Neural cell (in vitro differentiated cells): Measurements from ENCODE around the gene TMEM220. TPM values are rescaled to one million over a fixed set of nuclear protein-coding genes. Genes with fewer than 3 reads are reported as not detected.

ENCODE experiments used
- H2AFZ ChIP-seq: fragments of 200-600, 300-800 bp; sonication (generic), shearing (Covaris generic); 2 replicates; pipeline ENCODE4 v1.6.0; 2014; ENCODE audit warnings: low read depth, mild to moderate bottlenecking, antibody characterized with exemption, low read length, moderate library complexity
- H3F3A ChIP-seq: fragments of 200-600 bp; shearing (Covaris generic); 2 replicates; pipeline ENCODE4 v1.6.1; 2016; ENCODE audit warnings: mild to moderate bottlenecking, moderate library complexity, mixed read lengths, antibody characterized with exemption, low read length; ENCODE audit not compliant: insufficient read depth, poor library complexity, severe bottlenecking
- H3K27ac ChIP-seq: fragments of 200-600, 300-800 bp; sonication (generic), shearing (Covaris generic); 2 replicates; pipeline ENCODE4 v1.5.1; 2014; ENCODE audit warnings: mild to moderate bottlenecking, low read length, moderate library complexity
- H3K27me3 ChIP-seq: fragments of 300-800, 200-600 bp; sonication (generic), shearing (Covaris generic); 2 replicates; pipeline ENCODE4 v1.6.0; 2014; ENCODE audit warnings: mild to moderate bottlenecking, low read depth, low read length, moderate library complexity; ENCODE audit not compliant: insufficient read depth
- H3K36me3 ChIP-seq: fragments of 300-800, 200-600 bp; sonication (generic), shearing (Covaris generic); 2 replicates; pipeline ENCODE4 v1.5.1; 2014; ENCODE audit warnings: mild to moderate bottlenecking, antibody characterized with exemption, low read length, moderate library complexity; ENCODE audit not compliant: insufficient read depth
- H3K4me2 ChIP-seq: fragments of 300-800, 200-600 bp; sonication (generic), shearing (Covaris generic); 2 replicates; pipeline ENCODE4 v1.6.0; 2014; ENCODE audit warnings: mild to moderate bottlenecking, low read length
- H3K4me3 ChIP-seq: fragments of 300-800, 200-600 bp; sonication (generic), shearing (Covaris generic); 2 replicates; pipeline ENCODE4 v1.5.1; 2014; ENCODE audit warnings: mild to moderate bottlenecking, low read length, moderate library complexity
- H3K79me2 ChIP-seq: fragments of 200-600 bp; shearing (Covaris generic); replicated peaks from 2 replicates; pipeline ENCODE4 v1.6.0; 2014; ENCODE audit warnings: mild to moderate bottlenecking, low read length, moderate library complexity; ENCODE audit not compliant: insufficient read depth
- H3K9ac ChIP-seq: fragments of 300-800, 200-600 bp; sonication (generic), shearing (Covaris generic); 2 replicates; pipeline ENCODE4 v1.6.1; 2016; ENCODE audit warnings: mild to moderate bottlenecking, low read length, mixed read lengths
- H3K9me2 ChIP-seq: fragments of 200-600 bp; shearing (Covaris generic); 2 replicates; pipeline ENCODE4 v1.6.1; 2016; ENCODE audit warnings: mild to moderate bottlenecking, low read length, mixed read lengths; ENCODE audit not compliant: insufficient read depth
- H3K9me3 ChIP-seq: fragments of 200-600, 300-800 bp; sonication (generic), shearing (Covaris generic); 2 replicates; pipeline ENCODE4 v1.6.1; 2016; ENCODE audit warnings: mild to moderate bottlenecking, mixed run types, low read length, moderate library complexity, mixed read lengths
- H4K20me1 ChIP-seq: fragments of 200-600 bp; shearing (Covaris generic); 2 replicates; pipeline ENCODE4 v1.6.1; 2016; ENCODE audit warnings: mild to moderate bottlenecking, mixed run types; ENCODE audit not compliant: insufficient read depth
- CTCF ChIP-seq: fragments of 450-650 bp; IDR thresholded peaks from 2 replicates; pipeline ENCODE4 v1.5.1; 2014; ENCODE audit warnings: antibody characterized with exemption, mild to moderate bottlenecking, moderate library complexity; ENCODE audit not compliant: poor library complexity, severe bottlenecking
- EP300 ChIP-seq: fragments of 450-650 bp; conservative IDR thresholded peaks from 2 replicates; pipeline ENCODE4 v1.6.1; 2014; ENCODE audit warnings: antibody characterized with exemption, mild to moderate bottlenecking, moderate library complexity; ENCODE audit not compliant: poor library complexity, severe bottlenecking
- EZH2 ChIP-seq: fragments of 200-600, 300-800 bp; shearing (Covaris generic), sonication (generic); IDR thresholded peaks from 2 replicates; pipeline ENCODE4 v1.6.1; 2014; ENCODE audit warnings: antibody characterized with exemption, low read length, borderline replicate concordance, mild to moderate bottlenecking; ENCODE audit not compliant: insufficient read depth, poor library complexity, severe bottlenecking
- MXI1 ChIP-seq: fragments of 450-650 bp; conservative IDR thresholded peaks from 2 replicates; pipeline ENCODE4 v1.6.1; 2014; ENCODE audit warnings: antibody characterized with exemption, mild to moderate bottlenecking; ENCODE audit not compliant: poor library complexity, severe bottlenecking
- POLR2AphosphoS5 ChIP-seq: IDR thresholded peaks from 2 replicates; pipeline ENCODE4 v1.6.1; 2012
- RAD21 ChIP-seq: fragments of 450-650 bp; conservative IDR thresholded peaks from 2 replicates; pipeline ENCODE4 v1.6.1; 2014; ENCODE audit warnings: antibody characterized with exemption, mild to moderate bottlenecking, moderate library complexity
- SMC3 ChIP-seq: fragments of 450-650 bp; conservative IDR thresholded peaks from 2 replicates; pipeline ENCODE4 v1.6.1; 2014; ENCODE audit warnings: antibody characterized with exemption, mild to moderate bottlenecking, moderate library complexity; ENCODE audit not compliant: poor library complexity
- TAF1 ChIP-seq: IDR thresholded peaks from 2 replicates; pipeline ENCODE4 v1.6.1; 2012; ENCODE audit warnings: low read depth
- polyA plus RNA-seq: library from polyadenylated mRNA; depleted of rRNA; stranded (reverse); fragments of >200 nt; gene quantifications from 2 replicates; pipeline ENCODE4 v1.2.3, GENCODE V29; 2014
- TF ChIP-seq, protein P1 (sequence below): IDR thresholded peaks from 2 replicates; pipeline ENCODE4 v1.6.1; 2012; ENCODE audit warnings: borderline replicate concordance

TMEM220 gene
- polyA plus RNA-seq, 1 donor from 2014 or later, result not detected

GRCh38 chr17:10699856-10700255, 30.0 kb downstream of the TMEM220 start:
- no peaks in the 10 kb centered on the region for H4K20me1 ChIP-seq
- H2AFZ ChIP-seq, result no peak overlapping the region
- H3K4me3 ChIP-seq, result no peak overlapping the region
- H3K4me2 ChIP-seq, result no peak overlapping the region
- TF ChIP-seq TAF1 (no peak), EP300 (no peak), POLR2AphosphoS5 (no peak), MXI1 (no peak), CTCF (no peak), RAD21 (no peak), EZH2 (no peak), SMC3 (no peak)
- TF ChIP-seq, protein P1, sequence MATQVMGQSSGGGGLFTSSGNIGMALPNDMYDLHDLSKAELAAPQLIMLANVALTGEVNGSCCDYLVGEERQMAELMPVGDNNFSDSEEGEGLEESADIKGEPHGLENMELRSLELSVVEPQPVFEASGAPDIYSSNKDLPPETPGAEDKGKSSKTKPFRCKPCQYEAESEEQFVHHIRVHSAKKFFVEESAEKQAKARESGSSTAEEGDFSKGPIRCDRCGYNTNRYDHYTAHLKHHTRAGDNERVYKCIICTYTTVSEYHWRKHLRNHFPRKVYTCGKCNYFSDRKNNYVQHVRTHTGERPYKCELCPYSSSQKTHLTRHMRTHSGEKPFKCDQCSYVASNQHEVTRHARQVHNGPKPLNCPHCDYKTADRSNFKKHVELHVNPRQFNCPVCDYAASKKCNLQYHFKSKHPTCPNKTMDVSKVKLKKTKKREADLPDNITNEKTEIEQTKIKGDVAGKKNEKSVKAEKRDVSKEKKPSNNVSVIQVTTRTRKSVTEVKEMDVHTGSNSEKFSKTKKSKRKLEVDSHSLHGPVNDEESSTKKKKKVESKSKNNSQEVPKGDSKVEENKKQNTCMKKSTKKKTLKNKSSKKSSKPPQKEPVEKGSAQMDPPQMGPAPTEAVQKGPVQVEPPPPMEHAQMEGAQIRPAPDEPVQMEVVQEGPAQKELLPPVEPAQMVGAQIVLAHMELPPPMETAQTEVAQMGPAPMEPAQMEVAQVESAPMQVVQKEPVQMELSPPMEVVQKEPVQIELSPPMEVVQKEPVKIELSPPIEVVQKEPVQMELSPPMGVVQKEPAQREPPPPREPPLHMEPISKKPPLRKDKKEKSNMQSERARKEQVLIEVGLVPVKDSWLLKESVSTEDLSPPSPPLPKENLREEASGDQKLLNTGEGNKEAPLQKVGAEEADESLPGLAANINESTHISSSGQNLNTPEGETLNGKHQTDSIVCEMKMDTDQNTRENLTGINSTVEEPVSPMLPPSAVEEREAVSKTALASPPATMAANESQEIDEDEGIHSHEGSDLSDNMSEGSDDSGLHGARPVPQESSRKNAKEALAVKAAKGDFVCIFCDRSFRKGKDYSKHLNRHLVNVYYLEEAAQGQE, result no peak
- no peaks in the 10 kb centered on the region for H3K9me2 ChIP-seq
- H3F3A ChIP-seq, result no peaks in the 10 kb centered on the region
- H3K9me3 ChIP-seq, result no peaks in the 10 kb centered on the region
- H3K9ac ChIP-seq, result no peak overlapping the region
- H3K36me3 ChIP-seq, result no peaks in the 10 kb centered on the region
- no peak overlapping the region for H3K27ac ChIP-seq
- peaks cover 33% of the 10 kb centered on the region for H3K79me2 ChIP-seq
- no peaks in the 10 kb centered on the region for H3K27me3 ChIP-seq

DNA sequence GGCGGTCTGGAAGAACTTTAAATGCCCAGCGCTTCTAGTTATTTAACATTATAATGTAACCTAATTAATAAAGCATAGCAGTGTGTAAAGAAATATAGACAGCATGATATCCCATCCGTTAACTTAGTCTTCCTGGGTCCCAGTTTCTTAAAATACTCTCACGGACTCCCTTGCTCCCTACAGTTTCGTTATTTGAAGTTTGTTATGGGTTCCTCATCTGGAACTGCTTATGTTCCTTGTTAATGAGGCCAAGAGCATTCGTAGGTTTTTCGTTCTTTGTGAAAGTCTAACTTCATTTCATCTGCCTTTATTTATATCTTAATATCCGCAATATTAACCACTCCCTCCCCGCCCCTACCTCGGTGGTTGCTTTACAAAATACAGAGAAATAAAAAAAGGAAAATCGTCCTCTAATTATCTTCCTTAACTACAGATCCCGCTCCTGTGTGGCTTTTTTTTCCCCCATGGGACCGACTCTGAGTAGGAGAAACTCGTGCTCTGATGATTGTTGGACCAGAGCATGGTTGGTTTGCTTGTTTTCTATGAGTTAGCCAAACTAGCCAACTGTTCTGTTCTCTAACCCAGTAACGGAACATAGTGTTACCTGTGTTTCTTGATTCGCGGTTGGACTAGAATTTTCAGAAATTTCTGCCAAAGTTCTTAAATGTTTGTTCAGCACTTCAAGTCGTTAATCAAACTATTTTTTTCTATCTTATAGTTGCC, 31.6 kb downstream of the TMEM220 start:
- peaks cover 33% of the 10 kb centered on the region for H3K79me2 ChIP-seq
- H3K27me3 ChIP-seq, result no peaks in the 10 kb centered on the region
- H3K4me3 ChIP-seq, result peak overlapping the region; percentile 99
- H3F3A ChIP-seq, result no peaks in the 10 kb centered on the region
- TF ChIP-seq RAD21 (no peak), TAF1 (no peak), MXI1 (no peak), CTCF (no peak), SMC3 (no peak), POLR2AphosphoS5 (no peak), EP300 (no peak), EZH2 (no peak)
- TF ChIP-seq, protein P1, result no peak
- H3K9me3 ChIP-seq, result no peaks in the 10 kb centered on the region
- no peaks in the 10 kb centered on the region for H4K20me1 ChIP-seq
- no peaks in the 10 kb centered on the region for H3K36me3 ChIP-seq
- H3K9ac ChIP-seq, result peak overlapping the region; percentile 83
- H3K27ac ChIP-seq, result peak overlapping the region; percentile 57
- no peaks in the 10 kb centered on the region for H3K9me2 ChIP-seq
- peak overlapping the region; percentile 87 for H3K4me2 ChIP-seq
- peak overlapping the region; percentile 94 for H2AFZ ChIP-seq
